T-helper 22 cell (primary cell): ENCODE measurements around the gene PROX2.

Source experiments
- DNase-seq: peaks from one replicate; pipeline ENCODE4 v3.0.0-alpha.2; 2020; ENCODE audit warnings: low read depth

PROX2 gene, protein sequence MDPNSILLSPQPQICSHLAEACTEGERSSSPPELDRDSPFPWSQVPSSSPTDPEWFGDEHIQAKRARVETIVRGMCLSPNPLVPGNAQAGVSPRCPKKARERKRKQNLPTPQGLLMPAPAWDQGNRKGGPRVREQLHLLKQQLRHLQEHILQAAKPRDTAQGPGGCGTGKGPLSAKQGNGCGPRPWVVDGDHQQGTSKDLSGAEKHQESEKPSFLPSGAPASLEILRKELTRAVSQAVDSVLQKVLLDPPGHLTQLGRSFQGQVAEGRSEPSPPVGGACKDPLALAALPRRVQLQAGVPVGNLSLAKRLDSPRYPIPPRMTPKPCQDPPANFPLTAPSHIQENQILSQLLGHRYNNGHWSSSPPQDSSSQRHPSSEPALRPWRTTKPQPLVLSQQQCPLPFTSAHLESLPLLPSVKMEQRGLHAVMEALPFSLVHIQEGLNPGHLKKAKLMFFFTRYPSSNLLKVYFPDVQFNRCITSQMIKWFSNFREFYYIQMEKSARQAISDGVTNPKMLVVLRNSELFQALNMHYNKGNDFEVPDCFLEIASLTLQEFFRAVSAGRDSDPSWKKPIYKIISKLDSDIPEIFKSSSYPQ

DNA sequence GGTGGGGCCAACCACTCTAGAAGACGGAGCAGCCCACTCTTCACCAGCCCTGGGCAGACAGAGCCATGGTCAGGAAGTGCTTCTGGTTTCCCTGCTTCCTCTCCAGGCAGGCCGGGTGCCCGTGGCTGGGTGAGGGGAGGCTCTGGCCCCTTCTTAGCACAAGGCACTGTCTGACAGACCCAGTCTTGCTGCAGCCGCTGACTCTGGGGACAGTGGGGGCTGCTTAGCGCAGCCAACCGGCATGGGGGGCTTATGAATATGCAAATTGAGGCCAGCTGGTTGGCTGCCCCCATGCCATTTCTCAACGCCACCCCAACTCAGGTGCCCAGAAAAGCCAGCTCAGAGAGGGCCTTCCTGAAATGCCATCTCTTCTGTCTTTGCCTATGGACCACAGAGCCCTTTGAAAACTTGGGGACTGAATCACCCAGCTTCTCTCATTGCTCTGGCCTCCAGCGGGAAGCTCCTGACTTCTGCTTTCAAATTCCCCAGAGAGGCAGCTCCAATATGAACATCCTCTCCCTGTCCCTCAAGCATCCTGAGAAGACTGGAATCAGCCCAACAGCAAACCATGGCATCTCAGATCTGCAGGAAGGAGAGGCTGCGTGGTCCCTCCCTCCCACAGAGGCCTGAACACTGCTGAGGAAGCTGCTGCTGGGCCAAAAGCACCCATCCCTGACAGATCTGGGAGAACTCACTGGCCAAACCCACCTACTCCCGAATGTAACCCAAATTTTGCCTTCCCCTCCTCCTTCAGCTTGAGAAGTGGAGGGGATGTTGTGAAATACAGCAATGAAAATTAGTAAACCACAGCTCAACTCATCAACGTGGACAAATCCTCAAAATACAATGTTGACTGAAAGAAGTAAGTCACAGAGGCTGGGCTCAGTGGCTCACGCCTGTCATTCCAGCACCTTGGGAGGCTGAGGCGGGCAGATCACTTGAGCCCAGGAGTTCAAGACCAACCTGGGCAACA is at the start of gene PROX2:
TSS of gene PROX2 (minus strand) at position 205 of the 973 bp plus-strand sequence. CDS start 12,311 bp downstream, outside the sequence.
- no peak for DNase-seq

DNA sequence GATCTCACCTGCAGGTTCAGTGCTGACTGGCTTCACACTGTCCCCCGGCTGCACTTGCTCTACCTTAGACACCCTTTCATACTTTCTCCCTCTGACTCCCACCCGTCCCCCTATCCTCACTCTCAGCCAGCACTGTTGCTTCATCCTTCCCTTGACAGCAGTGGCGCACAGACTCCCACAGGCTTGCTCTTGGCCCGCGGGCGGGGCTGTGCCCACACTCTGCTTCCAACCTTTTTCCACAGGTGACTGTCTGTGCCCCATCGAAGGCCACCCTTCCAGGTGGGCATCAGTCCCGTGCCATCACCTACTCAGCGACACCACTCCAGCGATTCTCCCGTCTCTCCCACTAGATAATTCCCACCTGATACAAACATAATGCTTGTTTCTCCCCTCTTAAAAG is 48.1 kb upstream of the PROX2 start:
- no peak for DNase-seq

DNA sequence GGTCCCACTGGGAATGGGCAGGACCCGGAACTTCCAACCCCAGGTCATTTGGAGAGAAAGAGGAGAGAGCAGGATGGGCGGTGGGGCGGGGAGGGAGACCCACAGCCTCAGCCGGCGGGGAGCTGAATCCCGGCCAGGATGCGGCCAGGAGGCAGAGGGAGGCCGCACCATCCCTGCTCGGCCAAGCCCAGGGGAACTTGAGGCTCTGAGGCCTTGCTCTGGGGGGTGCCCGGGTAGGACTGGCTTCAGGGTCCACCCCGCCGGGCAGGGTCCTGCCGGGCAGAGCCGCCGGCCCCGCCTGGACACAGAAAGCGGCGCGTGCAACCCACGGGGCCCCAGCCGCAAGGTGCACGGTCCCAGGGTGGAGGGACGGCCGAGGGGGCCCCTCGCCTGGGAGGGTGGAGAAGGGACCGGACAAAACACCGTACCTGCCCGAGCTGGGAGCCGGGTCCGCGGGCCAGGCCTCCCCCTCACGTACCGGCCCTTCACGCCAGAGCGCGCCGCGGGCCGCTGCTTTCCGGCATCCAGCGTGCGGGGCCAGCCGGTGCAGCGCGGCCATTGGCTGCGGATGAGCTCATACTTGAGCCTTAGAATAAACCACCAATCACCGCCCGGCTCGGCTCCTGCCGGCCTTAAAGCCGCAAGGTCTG is 46.9 kb upstream of the PROX2 start, which contains the start of gene RPS6KL1:
TSS of gene RPS6KL1 (minus strand) at position 509 of the 650 bp plus-strand sequence. CDS start 1,719 bp downstream, outside the sequence.
- DNase-seq: peak; percentile 46

DNA sequence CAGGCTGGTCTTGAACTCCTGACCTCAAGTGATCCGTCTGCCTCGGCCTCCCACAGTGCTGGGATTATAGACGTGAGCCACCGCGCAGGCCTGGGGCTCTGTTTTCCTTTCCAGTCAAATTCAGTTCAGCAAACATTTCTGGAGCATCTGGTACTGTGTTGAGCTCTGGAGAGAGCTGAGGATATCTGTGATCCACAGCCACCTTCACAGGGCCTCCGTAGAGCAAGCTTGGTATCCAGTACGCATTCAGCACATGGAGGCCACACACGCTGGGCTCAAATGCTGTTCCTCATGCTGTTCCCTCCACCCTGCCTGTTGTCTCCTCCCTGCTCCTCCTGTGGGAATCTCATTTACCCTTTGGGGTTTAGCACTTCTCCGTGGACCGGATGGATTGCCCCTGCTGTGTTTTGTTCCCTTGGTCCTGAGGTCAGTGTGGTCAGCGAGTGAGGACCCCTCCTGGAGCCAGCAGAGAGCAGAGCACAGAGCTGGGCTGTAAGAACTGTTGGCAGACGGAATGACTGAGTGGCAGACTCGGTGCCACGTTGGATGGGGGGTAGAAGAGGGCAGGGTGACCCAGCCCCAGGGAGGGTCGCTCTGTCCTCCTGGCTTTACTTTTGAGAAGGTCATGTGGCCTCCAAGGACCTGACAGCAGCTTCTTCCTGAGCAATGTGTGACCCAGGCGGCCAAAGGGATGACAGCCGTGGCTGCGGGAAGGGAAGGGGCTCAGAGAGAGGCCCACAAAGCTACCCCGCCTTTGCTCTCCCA is 46.2 kb upstream of the PROX2 start:
- no peak for DNase-seq

DNA sequence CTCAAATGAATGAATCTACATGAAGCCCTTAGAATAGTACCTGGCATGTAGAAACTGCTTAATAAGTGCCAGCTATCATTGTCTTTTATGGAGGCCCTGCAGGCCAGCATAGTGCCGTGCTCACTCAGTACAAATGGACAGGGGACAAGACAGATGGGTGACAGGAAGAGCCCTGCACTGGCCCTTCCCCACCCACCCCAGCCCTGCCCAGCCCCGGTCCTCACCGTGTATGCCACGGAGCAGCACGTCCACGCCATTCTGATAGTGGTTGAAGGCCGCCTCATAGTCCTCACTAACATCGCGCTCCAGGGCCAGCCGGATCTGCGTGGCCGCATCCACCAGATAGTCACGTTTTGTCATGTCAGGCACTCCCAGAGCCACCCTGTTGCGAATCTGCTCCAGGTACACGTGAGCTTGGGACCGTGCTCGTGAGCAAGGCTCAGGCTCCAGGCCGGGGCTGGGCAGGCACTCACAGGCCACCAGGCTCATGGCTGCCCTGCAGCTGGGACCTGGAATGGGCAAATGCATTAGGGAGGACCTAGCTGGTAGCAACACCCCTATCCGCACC is 45.2 kb upstream of the PROX2 start:
- DNase-seq: no peak

DNA sequence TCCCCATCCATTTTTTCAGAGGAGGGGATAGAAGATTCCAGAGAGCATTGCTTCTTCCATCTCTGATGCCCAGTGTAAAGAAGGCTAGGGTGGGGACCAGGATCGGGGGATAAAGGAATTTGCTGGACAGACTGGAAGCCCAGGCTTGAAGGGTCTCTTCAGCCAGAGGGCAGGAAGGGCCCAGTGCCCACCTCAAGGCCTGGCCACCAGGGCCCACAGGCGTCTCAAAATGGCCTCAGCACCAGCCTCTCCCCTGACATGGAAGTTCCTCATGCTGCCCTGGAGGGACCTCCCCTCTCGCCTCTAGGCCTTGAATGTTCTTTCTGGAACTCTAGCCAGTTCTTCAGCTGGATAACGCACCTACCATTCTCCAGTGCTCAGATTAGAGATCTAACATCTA is 44.3 kb upstream of the PROX2 start:
- no peak for DNase-seq

DNA sequence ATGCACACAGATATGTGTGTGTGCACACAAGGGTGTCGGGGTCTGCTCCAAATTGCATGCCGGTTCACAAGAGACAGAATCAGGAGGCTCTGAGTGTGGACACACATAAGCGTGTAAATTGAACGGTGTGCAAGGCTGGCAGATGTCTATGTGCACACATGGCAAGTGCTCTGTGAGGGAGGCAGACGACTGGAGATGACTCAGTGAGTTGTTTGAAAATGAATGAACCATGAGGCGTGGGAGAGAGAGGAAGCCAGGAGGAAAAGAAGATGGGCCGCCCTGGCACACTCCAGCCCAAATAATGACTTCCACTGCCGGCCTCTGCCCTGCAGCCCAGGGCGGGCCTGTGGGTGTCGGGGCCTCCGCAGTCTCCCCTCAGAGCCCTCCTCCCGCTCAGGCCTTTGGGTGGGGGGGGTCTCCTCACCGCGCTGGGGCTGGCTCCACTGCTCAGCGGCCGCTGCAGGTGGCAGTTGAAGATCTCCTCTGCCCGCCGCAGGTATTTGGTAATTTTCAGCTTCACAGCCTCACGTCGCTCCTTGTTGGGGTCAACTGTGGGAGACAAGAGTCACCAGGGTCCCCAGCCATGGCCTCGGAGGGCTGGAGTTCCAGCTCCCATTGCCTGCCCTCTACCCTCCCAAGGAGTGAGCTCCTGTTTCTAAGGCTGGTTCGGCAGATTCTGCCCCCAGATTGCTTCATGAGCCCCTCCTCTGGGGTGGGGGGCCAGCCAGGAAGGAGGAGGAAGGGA is 43.6 kb upstream of the PROX2 start:
- no peak for DNase-seq

DNA sequence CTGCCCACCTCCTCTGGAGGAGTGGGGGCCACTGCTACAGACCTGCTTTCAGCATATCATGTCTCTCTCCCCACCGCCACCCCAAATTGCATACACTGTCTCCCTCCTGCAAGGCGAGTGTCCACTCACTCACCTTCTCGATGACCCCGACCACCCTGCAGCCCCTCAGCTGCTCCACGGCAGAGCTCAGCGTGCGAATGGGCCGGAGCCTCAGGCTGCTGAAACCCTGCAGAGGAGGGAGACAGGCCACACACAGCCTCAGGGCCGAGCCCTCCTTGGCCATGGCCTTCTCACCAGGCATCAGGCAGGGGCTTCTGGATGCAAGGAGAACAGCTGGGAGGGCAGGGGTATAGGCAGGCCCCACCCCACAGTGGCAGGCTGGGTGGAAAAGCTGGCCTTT is 42.4 kb upstream of the PROX2 start:
- DNase-seq: no peak

DNA sequence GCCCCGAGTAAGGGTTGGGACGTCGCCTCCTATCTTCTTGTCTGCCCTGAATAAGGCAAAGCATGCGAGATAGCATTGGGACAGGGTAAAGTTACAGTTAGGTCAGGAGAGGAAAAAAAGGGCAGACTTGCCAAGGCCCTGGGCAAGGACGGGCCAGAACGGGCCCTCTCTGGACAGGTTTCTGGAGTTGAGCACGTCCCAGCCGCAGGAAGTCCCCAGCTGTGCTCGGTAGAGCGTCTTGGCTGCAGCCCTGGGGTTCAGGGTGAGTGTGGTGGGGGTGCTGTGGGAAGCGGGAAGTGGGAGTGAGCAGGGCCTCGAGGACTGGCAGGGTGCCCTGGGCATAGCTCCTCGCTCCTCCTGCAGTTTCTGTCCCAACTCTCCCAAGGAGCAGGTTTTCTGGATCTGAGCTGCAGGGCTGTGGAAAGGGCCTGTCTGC is 41.7 kb upstream of the PROX2 start:
- no peak for DNase-seq

DNA sequence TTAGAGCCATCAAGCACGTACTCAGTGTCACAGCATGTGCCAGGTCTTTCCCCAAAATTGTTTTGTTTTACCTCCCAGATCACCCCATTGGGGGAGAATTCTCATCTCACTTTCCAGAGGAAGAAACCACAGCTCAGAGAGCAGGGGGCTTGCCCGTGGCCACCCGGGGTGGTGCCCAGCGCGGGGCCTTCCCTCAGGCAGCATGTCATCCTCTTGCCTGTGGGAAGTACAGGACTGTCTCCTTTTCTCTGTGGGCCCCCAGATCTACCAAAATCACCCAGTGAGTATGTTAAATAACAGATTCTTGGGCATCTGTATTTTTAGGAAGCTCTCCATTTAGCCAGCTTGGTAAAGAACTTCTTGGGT is 41.2 kb upstream of the PROX2 start:
- no peak for DNase-seq

DNA sequence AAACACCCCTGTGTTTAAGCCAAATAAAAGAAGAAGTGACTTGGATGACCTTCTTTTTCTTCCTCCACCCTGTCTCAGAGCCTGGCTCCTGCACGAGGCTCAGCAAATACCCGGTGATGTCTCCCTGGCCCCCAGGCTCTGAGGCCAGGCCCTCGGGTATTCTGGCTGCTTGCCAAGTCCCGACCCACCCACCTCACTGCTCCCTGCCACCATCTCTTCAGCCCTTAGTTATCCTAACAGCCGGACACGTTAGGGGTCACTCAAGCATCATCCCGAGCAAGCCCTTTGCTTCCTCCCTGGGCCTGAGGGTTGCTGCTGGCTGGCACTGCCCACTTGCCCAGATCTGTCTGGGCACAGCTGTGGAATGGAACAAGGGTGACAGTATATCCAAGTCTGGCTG is 39.9 kb upstream of the PROX2 start:
- no peak for DNase-seq

DNA sequence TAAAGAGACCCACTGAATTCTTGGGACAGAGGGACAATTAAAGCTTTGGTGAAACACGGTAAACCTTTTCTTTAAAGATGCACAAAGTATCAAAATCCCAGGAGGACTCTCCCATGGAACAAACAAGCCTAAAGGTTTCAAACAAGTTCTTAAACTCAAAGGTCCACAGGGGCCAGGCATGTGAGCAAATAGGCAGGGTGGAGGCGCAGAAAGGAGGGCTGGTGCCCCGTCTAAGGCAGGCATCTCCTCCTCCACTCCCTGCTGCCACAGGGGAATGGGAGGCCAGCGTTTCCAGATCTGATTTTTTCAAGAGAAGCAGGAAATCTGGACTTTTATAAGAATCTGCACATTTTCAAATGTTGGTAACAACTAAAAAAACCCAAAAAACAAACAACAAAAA is 39.5 kb upstream of the PROX2 start:
- no peak for DNase-seq

DNA sequence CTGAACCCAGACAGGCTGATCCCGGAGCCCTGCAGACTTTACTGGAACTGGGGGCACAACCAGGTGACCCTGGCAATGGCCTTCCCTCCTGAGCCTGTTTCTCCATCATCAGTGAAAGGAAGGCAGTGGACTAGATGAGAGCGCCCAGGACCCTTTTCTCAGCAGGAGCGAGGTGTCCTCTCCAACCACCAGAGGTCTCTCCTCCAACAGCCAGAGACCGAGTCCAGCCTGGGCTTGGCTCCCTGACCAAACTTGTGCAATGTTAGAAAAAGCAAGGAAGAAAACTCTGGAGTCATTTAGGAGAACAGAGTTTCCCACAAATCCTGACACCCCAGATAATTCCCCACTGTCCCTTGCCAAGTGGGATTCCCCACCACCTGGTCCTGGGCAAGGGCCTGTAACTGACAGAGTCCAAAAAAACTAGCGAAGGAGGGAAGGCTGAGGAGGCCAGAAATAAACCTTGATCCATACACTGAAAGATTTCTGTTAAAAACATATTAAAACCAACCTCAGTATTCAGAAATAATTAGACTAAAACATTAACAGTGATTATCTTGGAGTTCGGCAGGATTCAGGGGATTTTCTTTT is 38.1 kb upstream of the PROX2 start:
- no peak for DNase-seq

DNA sequence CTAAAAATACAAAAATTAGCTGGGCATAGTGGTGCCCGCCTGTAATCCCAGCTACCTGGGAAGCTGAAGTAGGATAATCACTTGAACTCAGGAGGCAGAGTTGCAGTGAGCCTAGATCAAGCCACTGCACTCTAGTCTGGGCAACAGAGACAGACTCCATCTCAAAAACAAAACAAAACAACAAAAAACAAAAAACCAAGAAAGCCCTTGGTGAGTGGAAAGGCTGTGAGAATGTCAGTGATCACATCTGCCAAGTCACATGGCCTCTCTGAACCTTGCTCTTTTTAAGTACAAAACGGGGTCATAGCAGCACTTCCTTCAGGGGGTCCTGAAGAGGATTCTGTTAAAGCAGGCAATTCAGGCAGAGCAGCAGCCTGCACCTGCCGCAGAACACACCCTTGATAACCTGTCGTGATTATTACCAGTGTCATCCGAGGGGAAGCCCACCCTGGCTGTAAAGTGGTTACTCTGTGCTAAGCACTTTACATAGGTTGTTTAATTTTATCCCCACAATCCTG is 37.5 kb upstream of the PROX2 start:
- no peak for DNase-seq

DNA sequence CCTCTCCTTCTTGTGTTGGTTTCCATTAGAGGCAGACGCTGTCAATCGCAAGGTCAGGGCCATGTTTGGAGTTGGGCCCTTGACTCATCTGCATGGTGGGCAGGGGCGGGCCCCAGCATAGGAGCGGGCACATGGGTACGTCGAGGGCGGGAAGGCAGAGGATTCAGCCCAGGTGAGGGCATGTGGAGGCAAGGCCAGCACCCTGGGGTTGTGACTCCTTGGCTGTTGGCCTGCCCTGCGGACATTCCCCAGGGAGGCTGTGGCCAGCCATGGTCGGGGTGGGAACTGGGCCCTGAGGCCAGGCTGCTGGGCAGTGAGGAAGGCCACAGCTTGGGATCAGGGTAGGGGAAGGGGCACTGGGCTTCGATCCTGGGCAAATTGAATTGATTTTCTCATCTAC is 36.9 kb upstream of the PROX2 start:
- no peak for DNase-seq

DNA sequence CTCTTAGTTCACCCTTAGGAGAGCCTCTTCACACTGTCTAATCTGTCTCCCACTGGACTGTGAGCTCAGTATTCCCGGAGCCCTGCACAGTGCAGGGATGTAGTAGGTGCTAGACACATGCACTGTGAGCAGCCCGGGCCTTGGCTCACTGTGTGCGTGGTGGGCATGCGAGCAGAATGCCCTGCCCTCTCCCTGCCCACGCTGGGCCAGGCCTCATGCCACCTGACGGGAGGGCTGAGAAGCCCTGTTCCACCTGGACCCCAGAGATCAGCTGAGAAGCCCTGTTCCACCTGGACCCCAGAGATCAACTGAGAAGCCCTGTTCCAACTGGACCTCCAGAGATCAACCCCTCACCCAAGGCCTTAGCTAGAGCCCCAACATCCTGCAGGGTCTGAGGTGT is 36.2 kb upstream of the PROX2 start:
- no peak for DNase-seq

DNA sequence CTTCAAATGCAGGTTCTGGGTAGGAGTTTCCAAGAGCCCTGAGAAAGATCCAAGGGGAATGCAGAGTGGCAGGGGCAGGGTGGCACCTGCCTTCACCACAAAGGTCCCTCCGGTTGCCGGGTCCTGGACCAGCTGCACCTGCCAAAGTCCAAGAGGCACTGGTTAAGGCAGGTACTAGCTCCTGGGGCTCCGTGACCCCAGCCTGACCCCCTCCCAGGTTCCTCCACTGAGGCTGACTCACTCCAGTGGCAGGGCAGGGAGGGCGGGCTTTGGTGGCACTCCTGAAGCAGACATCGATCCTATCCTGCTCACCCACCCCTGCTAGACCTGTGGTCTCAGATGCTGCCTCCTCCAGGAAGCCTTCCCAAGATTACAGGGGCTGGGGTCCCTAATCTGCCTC is 35.8 kb upstream of the PROX2 start:
- no peak for DNase-seq

DNA sequence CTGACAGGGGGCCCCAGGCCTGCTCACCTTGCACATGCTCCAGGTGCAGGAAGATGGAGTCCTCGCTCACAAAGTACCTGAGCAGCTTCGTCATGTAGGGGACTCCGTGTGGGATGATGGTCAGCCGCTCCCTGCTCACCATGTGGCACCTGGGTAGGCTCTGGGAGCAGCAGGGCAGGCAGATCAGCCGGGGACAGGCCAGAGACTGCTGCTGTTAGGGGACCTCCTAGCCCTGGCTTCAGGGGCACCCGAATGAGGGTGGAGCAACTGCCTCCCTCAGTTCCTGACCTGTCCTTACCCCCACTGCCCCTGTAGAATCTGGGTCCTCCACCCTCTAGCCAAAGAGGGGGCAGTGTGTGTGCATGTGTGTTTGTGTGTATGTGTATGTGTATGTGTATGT is 35.3 kb upstream of the PROX2 start:
- no peak for DNase-seq

DNA sequence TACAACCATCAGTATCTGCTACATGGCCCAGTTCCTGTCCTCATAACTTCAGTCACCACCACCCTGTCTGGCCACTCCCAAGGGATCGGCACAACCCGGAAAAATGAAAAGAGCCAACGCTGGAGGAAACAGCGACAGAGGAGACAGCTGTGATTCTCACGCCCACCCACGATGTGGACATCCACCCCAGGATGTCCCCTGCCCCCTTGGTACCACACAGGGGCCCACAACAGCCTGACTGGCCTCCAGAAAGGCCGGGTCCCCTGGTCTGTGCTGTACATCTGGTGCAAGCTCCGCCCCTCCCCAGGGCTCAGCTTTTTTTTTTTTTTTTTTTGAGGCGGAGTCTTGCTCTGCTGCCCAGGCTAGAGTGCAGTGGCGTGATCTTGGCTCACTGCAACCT is 34.6 kb upstream of the PROX2 start:
- DNase-seq: no peak

DNA sequence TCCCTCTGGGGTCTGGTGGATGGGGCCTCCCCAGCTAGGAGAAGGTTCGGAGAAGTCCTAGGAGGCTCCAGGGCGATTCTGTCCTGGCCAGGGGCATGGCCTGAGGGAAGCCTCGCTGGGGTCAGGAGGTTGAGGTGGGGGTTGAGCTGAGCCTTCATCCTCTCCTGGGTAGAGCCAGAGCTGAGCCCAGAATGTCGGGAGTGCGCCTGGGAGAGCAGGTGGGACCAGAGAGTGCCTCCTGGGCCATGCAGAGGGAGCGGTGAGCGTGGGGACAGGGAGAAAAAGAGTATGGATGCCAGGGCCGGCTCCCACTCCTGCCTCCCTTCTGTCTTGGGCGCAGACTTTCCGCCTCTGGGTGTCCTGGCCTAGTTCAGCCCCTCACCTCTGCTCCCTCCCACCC is 34.0 kb upstream of the PROX2 start:
- no peak for DNase-seq
